NCI-H187 treated with DMSO at 0.1 percent for 48 hours (cell line): ENCODE measurements around the gene MC4R.
A peak's percentile ranks its signal among the peaks of the same experiment; 100 is the strongest.
"Not testable (repeated sequence)": the region's sequence is repeated elsewhere in the genome, so short reads cannot be mapped to it uniquely, and the experiment has no call there.

ENCODE experiments used
- DNase-seq: peaks from one replicate; lab custom pipeline; 2025; lab: John Stamatoyannopoulos, UW

MC4R gene

GRCh38 chr18:60372596-60372995, at the start of gene MC4R:
Gene MC4R (minus strand): TSS chr18:60372775. CDS start chr18:60372349, 426 bp downstream.
- peak; percentile 78 for DNase-seq

GRCh38 chr18:60422306-60422705, 49.7 kb upstream of the MC4R start:
- DNase-seq: not testable (repeated sequence)

DNA sequence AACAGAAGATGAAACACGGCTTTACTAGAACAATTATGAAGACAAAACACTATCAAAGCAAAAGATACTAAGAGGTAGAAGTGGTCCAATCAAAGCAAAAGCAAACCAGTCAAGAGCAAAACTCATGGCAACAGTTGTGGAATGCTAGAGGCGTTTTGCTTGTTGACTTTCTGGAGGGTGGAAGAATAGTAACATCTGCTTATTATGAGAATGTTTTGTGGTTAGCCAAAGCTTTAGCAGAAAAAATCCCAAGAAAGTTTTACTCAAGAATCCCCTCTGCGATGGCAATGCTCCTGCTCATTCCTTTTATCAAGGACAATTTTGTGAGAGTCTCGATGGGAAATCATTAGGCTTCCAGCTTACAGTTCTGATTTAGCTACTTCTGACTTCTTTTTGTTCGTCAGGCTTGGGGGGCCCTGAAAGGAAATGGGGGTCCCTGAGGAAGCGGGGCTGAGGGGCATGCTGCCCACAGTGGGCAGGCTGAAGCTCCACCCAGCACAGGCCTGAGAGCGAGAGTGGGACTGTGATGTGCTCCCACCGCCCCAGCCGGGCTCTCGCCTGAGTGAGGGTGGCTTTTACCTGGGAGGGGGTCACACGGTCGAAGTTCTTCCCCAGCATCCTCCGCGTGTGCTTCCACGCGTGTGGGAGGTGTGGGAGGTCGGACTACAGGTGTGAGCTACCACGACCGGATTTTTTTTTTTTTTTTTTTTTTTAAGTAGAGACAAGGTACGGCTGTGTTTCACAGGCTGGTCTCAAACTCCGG, 49.0 kb upstream of the MC4R start:
- DNase-seq: no peak

GRCh38 chr18:60417946-60418345, 45.4 kb upstream of the MC4R start:
- DNase-seq: no peak

DNA sequence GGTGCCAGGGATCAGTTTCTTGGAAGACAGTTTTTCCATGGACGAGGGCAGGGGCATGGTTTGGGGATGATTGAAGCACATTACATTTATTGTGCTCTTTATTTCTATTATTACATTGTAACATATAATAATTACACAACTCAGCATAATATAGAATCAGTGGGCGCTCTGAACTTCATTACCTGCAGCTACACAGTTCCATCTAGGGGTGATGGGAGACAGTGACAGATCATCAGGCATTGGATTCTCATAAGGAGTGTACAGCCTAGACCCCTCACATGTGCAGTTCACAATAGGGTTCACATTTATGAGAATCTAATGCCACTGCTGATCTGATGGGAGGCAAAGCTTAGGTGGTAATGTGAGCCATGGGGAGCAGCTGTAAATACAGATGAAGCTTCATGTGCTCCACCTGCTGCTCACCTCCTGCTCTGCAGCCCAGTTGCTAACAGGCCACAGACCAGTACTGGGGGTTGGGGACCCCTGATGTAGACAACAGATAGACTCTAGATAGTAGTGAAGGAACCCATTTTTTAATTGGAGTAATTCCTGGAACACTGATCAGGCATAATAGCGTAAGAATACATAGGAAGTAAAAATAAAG, 41.5 kb upstream of the MC4R start:
- no peak for DNase-seq

DNA sequence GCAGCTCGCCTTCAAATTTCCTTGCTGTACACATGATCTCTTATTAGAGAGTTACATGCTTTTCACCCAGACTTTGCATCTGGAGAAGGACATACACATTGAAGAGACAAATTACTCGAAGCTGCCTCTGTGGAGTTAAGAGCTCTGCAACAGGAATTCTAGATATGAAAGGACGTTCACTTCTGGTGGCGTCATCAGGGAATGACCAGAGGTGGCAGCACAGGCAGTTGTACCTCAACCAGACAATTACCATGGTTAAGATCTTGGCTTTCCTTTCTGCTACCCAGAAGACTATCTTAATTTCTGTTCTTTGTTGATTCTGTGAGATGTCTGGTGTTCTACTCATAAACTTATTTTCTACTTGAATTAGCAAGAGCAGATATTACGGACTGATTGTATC, 39.1 kb upstream of the MC4R start:
- DNase-seq: no peak

DNA sequence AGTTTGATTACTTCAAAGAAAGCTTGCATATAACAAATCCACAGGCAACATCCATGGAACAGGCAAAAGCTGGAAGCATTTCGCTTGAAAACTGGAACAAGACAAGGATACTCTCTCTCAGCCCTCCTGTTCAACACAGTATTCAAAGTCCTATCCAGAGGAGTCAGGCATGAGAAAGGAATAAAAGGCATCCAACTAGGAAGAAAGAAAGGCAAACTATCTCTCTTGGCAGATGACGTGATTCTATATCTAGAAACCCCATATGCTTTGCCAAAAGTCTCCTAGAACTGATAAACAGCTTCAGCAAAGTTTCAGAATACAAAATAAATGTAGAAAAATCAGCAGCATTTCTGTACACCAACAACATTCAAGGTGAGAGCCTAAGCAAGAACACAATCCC, 34.1 kb upstream of the MC4R start:
- DNase-seq: no peak

- no peak for DNase-seq
Observed at GRCh38 chr18:60404486-60405085, 32.0 kb upstream of the MC4R start.

DNA sequence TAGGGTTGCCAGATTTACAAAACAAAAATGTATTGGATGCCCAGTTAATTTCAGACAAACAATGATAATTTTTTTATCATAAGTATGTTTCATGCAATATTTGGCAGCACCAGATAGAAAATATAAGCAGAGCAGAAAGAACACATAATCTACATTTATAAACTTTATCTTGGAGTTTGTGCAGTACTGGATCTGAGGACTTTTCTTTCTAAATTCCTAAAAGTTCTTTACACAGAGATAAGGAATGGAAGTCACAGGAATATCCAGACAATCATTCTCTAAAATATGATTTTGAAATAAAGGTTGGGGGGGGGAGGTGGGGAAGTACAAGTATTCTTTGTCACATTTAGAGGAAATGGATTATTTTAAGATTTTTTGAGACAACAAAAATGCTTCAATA, 28.8 kb upstream of the MC4R start:
- no peak for DNase-seq

GRCh38 chr18:60391571-60392226, 19.1 kb upstream of the MC4R start:
- no peak for DNase-seq

DNA sequence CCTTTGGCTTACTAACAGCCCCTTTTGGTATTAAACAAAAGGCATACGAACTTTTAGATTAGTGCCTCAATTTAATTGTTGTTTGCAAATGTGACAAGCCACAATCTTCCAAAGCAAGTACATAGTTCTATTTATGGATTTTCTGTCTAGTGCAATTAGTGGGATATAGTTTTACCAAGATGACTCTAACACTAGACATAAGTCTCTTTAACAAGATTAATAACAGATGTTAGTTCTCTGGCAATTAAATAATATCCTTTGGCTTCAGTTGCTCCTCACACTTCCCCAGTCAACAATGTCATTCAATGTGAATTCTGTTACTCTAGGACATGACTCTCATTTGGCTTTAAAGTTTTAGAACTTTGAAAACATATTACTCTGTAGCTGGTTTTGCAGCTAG, 16.7 kb upstream of the MC4R start:
- DNase-seq: no peak

DNA sequence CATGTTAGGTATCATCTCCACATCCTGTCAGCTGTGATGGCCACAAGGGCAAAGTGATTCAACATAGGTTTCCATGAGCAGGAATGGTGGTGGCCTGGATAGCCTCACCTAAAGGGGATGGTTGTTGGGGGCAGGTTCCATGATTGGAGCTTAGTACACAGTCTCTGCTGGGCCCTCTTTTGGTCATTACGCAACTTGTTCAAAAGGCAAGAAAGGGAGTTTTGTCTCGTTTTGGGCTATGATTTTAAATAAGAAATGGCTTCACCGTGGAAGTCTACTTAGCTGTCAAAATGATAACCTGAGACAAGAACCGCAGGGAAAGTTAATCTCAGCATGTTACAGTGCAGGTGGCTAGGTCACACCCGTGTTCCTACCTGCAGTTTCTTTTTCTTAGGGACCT, 13.1 kb upstream of the MC4R start:
- no peak for DNase-seq

DNA sequence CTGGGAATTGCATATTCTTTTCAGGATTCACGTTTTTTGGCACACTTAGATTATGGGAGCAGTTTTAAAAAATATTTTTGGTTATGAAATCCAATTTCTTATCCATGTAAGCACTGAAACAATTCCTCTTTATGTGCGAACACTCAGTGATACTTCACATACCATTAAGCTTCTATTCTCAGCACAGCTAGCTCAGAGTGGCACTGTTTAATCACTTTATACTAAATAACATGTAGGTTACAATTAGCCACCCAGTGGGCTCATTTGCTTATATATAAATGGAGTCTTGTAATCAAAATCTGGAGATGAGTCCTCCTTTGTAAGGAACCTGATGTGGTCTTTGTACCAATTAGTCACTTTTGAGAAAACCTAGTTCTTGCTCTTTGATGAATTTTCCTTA, 11.3 kb upstream of the MC4R start:
- no peak for DNase-seq

DNA sequence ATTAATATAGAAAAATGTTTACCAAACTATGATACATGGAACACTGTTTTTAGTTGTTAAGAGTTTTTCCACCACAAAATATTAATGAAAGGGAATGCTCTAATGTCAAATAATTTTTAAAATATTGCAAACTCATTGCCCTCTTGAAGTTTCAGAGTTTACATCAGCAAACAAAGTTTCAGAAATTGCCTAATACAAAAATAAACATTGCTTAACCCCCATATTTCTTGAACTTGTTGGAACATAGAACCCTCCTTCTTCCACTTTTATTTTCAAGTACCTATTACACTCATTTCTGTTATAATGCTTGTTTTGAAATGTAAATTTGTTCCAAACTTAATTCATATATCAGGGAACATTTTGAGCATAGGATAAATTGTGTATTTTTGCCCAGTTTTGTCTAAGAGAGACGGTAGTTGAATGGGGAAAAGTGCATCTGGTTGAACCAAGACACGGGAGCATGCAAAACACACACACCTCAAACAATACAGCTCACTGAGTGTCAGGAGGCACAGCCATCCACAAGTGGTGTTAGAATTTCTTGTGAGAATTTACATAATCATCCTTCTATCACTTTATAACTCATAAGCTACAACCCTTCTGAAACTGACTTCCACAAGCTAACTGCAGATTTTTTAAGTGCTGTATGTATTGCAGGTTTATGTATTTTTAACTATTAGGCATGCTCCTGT, 5.3 kb upstream of the MC4R start:
- no peak for DNase-seq

DNA sequence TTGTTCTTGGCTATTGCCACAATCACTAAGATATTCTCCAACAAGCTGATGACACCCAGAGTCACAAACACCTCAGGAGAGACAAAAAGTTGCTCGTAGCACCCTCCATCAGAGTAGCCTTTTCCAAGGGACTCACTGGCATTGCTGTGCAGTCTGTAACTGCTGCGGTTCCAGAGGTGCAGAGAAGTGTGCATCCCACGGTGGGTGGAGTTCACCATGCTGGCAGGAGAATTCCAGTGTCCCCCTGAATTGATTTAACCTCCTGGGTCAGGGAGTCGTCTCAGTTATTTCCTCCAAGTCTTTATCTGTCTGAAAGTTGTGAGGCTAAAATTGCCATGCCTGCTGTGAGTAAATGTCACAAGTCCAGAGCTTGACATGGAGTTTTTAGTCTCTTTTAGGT, 443 bp downstream of the MC4R start:
- DNase-seq: no peak

DNA sequence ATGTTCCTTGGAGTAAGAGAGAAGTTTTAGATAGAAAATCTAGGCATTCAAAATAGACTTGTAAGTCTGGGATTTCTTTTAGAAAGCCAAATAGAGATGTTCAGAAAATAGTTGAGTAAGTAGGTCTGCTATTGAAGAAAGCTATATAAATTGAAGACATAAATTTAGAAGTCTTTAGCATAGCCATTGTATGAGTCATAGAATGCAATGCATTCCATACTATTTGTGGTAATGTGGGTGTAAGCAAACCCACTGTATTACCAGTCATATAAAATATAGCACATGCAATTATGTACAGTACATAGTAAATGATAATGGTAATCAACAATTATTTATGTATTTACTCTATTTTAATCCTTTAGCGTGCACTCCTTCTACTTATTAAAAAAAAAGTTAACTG, 14.1 kb downstream of the MC4R start:
- DNase-seq: no peak

DNA sequence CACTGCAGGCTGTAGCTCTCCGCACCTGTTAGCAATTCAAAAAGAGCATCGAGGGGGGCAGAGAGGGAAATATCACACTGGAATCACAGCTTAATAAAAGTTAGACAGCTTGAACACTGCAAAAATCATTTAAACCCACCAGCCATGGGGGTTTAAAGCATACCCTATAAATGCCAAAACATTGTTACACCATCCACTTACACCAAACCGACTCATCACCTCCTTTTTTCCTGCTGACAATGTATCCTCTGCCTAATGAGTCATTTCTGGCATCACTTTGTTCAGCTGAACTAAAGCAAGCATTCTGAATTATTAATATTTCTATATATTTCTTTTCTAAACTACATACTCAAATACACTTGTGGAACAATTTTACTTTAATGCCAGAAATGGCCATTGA, 21.6 kb downstream of the MC4R start:
- DNase-seq: no peak

GRCh38 chr18:60350150-60350549, 22.4 kb downstream of the MC4R start:
- no peak for DNase-seq

DNA sequence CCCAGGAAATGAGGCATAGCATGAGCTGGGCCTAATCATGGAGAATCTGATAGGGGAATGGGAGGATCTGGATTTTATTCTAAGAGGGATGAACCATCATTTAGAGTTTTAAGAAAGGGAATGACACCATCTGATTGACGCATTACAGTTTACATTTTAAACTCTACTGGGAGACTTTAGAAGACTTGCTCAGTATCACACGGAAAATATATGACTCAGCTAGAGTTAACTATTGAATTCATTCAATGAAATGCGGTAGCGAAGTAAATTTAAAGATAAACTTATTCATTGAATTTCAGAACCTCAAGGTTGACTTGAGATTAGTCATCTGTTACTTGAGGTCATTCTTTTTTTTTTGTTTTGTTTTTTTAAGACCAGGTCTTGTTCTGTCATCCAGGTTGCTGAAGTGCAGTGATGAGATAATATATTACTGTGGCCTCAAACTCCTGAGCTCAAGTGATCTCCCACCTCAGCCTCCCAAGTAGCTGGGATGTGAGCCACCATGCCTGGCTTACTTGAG, 25.0 kb downstream of the MC4R start:
- no peak for DNase-seq

- no peak for DNase-seq
Observed at GRCh38 chr18:60339018-60339417, 33.6 kb downstream of the MC4R start.

DNA sequence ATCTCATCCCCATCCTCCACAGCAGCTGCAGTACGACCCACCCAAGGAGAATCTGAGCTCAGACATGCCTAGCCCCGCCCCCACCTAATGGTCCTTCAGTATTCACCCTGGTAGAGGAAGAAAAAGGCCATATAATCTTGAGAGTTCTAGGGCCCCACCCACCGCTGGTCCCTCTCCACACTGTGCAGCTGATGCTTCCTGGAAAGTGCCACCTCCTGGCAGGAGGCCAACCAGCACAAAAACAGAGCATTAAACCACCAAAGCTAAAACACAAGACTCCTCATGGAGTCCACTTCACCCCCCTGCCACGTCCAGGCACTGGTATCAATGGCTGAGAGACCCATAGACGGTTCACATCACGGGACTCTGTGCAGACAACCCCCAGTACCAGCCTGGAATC, 40.7 kb downstream of the MC4R start:
- DNase-seq: no peak

DNA sequence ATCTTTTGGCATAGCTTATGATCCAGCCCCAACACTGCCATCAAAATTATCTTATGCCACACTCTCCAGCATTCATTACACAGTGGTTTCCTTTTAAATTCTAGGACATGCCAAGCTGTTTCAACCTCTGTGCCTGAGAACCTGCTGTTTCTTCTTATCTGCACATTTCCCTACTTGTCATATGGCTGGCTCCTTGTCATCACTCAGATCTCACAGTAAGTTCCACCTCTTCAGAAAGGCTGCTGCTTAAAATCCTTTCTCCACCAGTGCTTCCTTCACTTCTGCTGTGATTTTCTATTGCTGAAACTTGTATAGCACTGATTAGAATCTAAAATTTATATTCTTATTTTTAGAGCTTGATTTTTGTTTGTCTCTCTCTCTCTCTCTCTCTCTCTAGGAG, 43.4 kb downstream of the MC4R start:
- no peak for DNase-seq
